GM12878 (cell line): ENCODE results near the gene FFAR1. TPM values are rescaled to one million over a fixed set of nuclear protein-coding genes. Genes with fewer than 3 reads are reported as not detected.
A peak's percentile ranks its signal among the peaks of the same experiment; 100 is the strongest.

Source experiments
- ETV6 ChIP-seq, 2 experiments: fragments of 450-650 bp in 1 of 2; IDR thresholded peaks in 1 of 2; conservative IDR thresholded peaks in 1 of 2; 2 replicates each; pipeline ENCODE4 v1.6.1; 2014; ENCODE audit warnings: antibody characterized with exemption in 1 of 2, borderline replicate concordance in 1 of 2, low read depth in 1 of 2, mild to moderate bottlenecking in 1 of 2, moderate library complexity in 1 of 2
- FOXM1 ChIP-seq: IDR thresholded peaks from 2 replicates; pipeline ENCODE4 v1.6.1; 2012; ENCODE audit warnings: low read depth, mild to moderate bottlenecking, inconsistent platforms, low read length, moderate library complexity
- IKZF2 ChIP-seq, 2 experiments: fragments of 450-650 bp; IDR thresholded peaks; 2 replicates each; pipeline ENCODE4 v1.6.1; 2017; ENCODE audit warnings: mild to moderate bottlenecking in 2 of 2, moderate library complexity in 2 of 2
- IRF4 ChIP-seq: IDR thresholded peaks from 2 replicates; pipeline ENCODE4 v1.6.1; 2011; ENCODE audit warnings: low read depth, low read length
- MTA3 ChIP-seq: IDR thresholded peaks from 2 replicates; pipeline ENCODE4 v1.6.1; 2012; ENCODE audit warnings: low read length, inconsistent platforms, borderline replicate concordance
- POLR2AphosphoS5 ChIP-seq: IDR thresholded peaks from 2 replicates; pipeline ENCODE4 v1.6.1; 2011; ENCODE audit warnings: mild to moderate bottlenecking, low read length, inconsistent platforms
- POU2F2 ChIP-seq: IDR thresholded peaks from 3 replicates; pipeline ENCODE4 v1.6.1; 2011; ENCODE audit warnings: low read depth, mild to moderate bottlenecking, low read length, borderline replicate concordance
- RBBP5 ChIP-seq: fragments of 200-600 bp; sonication (generic); conservative IDR thresholded peaks from 2 replicates; pipeline ENCODE4 v1.6.1; 2016
- RCOR1 ChIP-seq: conservative IDR thresholded peaks from 2 replicates; pipeline ENCODE4 v1.6.1; 2012; ENCODE audit warnings: low read depth, low read length, improper control_type of control experiment
- RUNX3 ChIP-seq: IDR thresholded peaks from 2 replicates; pipeline ENCODE4 v1.6.1; 2012; ENCODE audit warnings: low read length, inconsistent platforms
- SMARCA5 ChIP-seq: fragments of 450-650 bp; IDR thresholded peaks from 2 replicates; pipeline ENCODE4 v1.6.1; 2017; ENCODE audit warnings: mild to moderate bottlenecking
- SREBF2 ChIP-seq: IDR thresholded peaks from 2 replicates; pipeline ENCODE4 v1.6.1; 2012; ENCODE audit warnings: mild to moderate bottlenecking, low read length
- SUZ12 ChIP-seq: fragments of 200-600 bp; sonication (generic); IDR thresholded peaks from one replicate; pipeline ENCODE4 v1.6.1; 2018; ENCODE audit warnings: antibody characterized with exemption, mild to moderate bottlenecking; ENCODE audit not compliant: unreplicated experiment
- TAF1 ChIP-seq: IDR thresholded peaks from 2 replicates; pipeline ENCODE4 v1.6.1; 2011; ENCODE audit warnings: mild to moderate bottlenecking, low read depth, low read length, borderline replicate concordance
- ZNF207 ChIP-seq: fragments of 450-650 bp; IDR thresholded peaks from 2 replicates; pipeline ENCODE4 v1.6.1; 2014; ENCODE audit warnings: antibody characterized with exemption, mild to moderate bottlenecking, borderline replicate concordance
- polyA plus RNA-seq, 11 experiments: library from polyadenylated mRNA; depleted of rRNA in 4 of 11; unstranded in 6 of 11; stranded (reverse) in 5 of 11; fragments of >200 nt; fragmentation: Nextera tagmentation in 4 of 11; fragmentation: Illumina TruSeq in 1 of 11; extraction: Ambion mirVana in 4 of 11; extraction: Trizol in 1 of 11; gene quantifications; 1 replicate in 1 of 11; 2 replicates in 10 of 11; pipeline versions ENCODE4 v1.2.1 to v1.2.3, GENCODE V29; 2011 to 2016; ENCODE audit warnings: inconsistent platforms in 2 of 11, missing spikeins in 2 of 11, low read depth in 1 of 11
- total RNA-seq, 4 experiments: library from RNA; depleted of rRNA in 3 of 4; stranded (reverse); fragments of >200 nt in 3 of 4; fragmentation: Illumina TruSeq in 1 of 4; extraction: Trizol in 1 of 4; gene quantifications; 2 replicates each; pipeline versions ENCODE4 v1.2.1 to v1.2.3, GENCODE V29; 2013 to 2021
- TF ChIP-seq, protein P1 (sequence below): IDR thresholded peaks from 2 replicates; pipeline ENCODE4 v1.6.1; 2012; ENCODE audit warnings: improper control_type of control experiment, low read depth, low read length; ENCODE audit not compliant: insufficient replicate concordance
- TF ChIP-seq, protein P2 (sequence below): fragments of 450-650 bp; IDR thresholded peaks from 2 replicates; pipeline ENCODE4 v1.6.1; 2018; ENCODE audit warnings: mild to moderate bottlenecking, low read depth, moderate library complexity; ENCODE audit not compliant: partially characterized antibody
- TF ChIP-seq, protein P3 (sequence below): fragments of 450-650 bp; formaldehyde crosslinking; IDR thresholded peaks from 2 replicates; pipeline ENCODE4 v1.4.0; 2022; ENCODE audit warnings: mild to moderate bottlenecking, moderate library complexity

FFAR1 gene
- total and polyA plus RNA-seq, 10 of the 15 experiments (the other 5 are each of a cell fraction or from before 2014, with no cell fraction given): 0.05 to 0.62 (median 0.14) TPM; not detected in 2

DNA sequence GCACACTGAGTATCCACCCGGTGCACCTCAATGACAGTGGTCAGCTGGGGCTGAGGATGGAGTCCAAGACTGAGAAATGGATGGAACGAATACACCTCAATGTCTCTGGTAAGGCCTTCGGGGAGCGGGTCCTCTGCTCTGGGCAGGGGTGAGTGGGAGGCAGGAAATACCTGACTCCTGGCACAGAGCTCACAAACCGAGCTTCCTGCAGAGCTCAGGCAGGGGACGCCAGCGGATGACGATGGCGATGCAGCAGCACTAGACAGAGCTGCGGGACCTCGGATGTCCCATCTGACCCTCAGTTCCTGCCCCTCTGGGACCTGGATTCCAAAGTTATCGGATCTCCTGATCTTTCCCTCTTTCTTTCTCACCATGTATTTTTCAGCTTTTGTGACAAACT, 14.9 kb upstream of the FFAR1 start (continued):
- TF ChIP-seq, protein P1, sequence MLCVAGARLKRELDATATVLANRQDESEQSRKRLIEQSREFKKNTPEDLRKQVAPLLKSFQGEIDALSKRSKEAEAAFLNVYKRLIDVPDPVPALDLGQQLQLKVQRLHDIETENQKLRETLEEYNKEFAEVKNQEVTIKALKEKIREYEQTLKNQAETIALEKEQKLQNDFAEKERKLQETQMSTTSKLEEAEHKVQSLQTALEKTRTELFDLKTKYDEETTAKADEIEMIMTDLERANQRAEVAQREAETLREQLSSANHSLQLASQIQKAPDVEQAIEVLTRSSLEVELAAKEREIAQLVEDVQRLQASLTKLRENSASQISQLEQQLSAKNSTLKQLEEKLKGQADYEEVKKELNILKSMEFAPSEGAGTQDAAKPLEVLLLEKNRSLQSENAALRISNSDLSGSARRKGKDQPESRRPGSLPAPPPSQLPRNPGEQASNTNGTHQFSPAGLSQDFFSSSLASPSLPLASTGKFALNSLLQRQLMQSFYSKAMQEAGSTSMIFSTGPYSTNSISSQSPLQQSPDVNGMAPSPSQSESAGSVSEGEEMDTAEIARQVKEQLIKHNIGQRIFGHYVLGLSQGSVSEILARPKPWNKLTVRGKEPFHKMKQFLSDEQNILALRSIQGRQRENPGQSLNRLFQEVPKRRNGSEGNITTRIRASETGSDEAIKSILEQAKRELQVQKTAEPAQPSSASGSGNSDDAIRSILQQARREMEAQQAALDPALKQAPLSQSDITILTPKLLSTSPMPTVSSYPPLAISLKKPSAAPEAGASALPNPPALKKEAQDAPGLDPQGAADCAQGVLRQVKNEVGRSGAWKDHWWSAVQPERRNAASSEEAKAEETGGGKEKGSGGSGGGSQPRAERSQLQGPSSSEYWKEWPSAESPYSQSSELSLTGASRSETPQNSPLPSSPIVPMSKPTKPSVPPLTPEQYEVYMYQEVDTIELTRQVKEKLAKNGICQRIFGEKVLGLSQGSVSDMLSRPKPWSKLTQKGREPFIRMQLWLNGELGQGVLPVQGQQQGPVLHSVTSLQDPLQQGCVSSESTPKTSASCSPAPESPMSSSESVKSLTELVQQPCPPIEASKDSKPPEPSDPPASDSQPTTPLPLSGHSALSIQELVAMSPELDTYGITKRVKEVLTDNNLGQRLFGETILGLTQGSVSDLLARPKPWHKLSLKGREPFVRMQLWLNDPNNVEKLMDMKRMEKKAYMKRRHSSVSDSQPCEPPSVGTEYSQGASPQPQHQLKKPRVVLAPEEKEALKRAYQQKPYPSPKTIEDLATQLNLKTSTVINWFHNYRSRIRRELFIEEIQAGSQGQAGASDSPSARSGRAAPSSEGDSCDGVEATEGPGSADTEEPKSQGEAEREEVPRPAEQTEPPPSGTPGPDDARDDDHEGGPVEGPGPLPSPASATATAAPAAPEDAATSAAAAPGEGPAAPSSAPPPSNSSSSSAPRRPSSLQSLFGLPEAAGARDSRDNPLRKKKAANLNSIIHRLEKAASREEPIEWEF: no peak
- TF ChIP-seq IRF4: no peak
- no peak for TF ChIP-seq RCOR1
- no peak for TF ChIP-seq RBBP5
- TF ChIP-seq SMARCA5: no peak
- TF ChIP-seq, protein P2, sequence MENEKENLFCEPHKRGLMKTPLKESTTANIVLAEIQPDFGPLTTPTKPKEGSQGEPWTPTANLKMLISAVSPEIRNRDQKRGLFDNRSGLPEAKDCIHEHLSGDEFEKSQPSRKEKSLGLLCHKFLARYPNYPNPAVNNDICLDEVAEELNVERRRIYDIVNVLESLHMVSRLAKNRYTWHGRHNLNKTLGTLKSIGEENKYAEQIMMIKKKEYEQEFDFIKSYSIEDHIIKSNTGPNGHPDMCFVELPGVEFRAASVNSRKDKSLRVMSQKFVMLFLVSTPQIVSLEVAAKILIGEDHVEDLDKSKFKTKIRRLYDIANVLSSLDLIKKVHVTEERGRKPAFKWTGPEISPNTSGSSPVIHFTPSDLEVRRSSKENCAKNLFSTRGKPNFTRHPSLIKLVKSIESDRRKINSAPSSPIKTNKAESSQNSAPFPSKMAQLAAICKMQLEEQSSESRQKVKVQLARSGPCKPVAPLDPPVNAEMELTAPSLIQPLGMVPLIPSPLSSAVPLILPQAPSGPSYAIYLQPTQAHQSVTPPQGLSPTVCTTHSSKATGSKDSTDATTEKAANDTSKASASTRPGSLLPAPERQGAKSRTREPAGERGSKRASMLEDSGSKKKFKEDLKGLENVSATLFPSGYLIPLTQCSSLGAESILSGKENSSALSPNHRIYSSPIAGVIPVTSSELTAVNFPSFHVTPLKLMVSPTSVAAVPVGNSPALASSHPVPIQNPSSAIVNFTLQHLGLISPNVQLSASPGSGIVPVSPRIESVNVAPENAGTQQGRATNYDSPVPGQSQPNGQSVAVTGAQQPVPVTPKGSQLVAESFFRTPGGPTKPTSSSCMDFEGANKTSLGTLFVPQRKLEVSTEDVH: peak; percentile 31
- TF ChIP-seq MTA3: 0 out of 2 replicates have a peak, but pooled peaks have one; percentile 47
- TF ChIP-seq ZNF207: peak; percentile 68; the same call in 1 of the 2 replicates
- 0 out of 3 replicates have a peak, but pooled peaks have one; percentile 7 for TF ChIP-seq POU2F2
- no peak for TF ChIP-seq FOXM1
- TF ChIP-seq RUNX3: 0 out of 2 replicates have a peak, but pooled peaks have one; percentile 4
- TF ChIP-seq IKZF2 (IDR thresholded peaks at IDR 0.05): peak in 1 of 2 experiments; percentile 40; a peak in 1 of 4 replicates
- TF ChIP-seq TAF1: 0 out of 2 replicates have a peak, but pooled peaks have one; percentile 42
- no peak for TF ChIP-seq SREBF2
- TF ChIP-seq POLR2AphosphoS5: peak; percentile 88
- TF ChIP-seq, protein P3, sequence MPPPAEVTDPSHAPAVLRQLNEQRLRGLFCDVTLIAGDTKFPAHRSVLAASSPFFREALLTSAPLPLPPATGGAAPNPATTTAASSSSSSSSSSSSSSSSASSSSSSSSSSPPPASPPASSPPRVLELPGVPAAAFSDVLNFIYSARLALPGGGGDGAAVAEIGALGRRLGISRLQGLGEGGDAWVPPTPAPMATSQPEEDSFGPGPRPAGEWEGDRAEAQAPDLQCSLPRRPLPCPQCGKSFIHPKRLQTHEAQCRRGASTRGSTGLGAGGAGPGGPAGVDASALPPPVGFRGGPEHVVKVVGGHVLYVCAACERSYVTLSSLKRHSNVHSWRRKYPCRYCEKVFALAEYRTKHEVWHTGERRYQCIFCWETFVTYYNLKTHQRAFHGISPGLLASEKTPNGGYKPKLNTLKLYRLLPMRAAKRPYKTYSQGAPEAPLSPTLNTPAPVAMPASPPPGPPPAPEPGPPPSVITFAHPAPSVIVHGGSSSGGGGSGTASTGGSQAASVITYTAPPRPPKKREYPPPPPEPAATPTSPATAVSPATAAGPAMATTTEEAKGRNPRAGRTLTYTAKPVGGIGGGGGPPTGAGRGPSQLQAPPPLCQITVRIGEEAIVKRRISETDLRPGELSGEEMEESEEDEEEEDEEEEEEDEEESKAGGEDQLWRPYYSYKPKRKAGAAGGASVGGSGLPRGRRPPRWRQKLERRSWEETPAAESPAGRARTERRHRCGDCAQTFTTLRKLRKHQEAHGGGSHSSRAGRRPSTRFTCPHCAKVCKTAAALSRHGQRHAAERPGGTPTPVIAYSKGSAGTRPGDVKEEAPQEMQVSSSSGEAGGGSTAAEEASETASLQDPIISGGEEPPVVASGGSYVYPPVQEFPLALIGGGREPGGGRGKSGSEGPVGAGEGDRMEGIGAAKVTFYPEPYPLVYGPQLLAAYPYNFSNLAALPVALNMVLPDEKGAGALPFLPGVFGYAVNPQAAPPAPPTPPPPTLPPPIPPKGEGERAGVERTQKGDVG (CRISPR knock-in tag): no peak
- no peak for TF ChIP-seq SUZ12
- 0 out of 4 replicates have a peak, but pooled peaks of 1 of the 2 experiments have one; percentile 8 for TF ChIP-seq ETV6 (conservative IDR thresholded peaks at IDR 0.05 in 1 of 2, IDR thresholded peaks at IDR 0.05 in 1 of 2; ENCODE audit: borderline replicate concordance in 1 of 2, low read depth in 1 of 2)
